Measurements from ENCODE around the gene NISCH.

- TF ChIP-seq POLR2A (IDR thresholded peaks at IDR 0.05), result no peak
- TF ChIP-seq, protein P1, sequence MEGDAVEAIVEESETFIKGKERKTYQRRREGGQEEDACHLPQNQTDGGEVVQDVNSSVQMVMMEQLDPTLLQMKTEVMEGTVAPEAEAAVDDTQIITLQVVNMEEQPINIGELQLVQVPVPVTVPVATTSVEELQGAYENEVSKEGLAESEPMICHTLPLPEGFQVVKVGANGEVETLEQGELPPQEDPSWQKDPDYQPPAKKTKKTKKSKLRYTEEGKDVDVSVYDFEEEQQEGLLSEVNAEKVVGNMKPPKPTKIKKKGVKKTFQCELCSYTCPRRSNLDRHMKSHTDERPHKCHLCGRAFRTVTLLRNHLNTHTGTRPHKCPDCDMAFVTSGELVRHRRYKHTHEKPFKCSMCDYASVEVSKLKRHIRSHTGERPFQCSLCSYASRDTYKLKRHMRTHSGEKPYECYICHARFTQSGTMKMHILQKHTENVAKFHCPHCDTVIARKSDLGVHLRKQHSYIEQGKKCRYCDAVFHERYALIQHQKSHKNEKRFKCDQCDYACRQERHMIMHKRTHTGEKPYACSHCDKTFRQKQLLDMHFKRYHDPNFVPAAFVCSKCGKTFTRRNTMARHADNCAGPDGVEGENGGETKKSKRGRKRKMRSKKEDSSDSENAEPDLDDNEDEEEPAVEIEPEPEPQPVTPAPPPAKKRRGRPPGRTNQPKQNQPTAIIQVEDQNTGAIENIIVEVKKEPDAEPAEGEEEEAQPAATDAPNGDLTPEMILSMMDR (IDR thresholded peaks at IDR 0.05), result no peak
Measured at GRCh38 chr3:52506266-52506966, 51.0 kb downstream of the NISCH start.

Measured in right lobe of liver (tissue), 4 donors.